NAMALWA (cell line): ENCODE data around the gene PTER.

ENCODE experiments used
- DNase-seq: peaks from one replicate; pipeline ENCODE4 v3.0.0-alpha.2; 2015; ENCODE audit warnings: low spot score

PTER gene, protein sequence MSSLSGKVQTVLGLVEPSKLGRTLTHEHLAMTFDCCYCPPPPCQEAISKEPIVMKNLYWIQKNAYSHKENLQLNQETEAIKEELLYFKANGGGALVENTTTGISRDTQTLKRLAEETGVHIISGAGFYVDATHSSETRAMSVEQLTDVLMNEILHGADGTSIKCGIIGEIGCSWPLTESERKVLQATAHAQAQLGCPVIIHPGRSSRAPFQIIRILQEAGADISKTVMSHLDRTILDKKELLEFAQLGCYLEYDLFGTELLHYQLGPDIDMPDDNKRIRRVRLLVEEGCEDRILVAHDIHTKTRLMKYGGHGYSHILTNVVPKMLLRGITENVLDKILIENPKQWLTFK

GRCh38 chr10:16436758-16437539 lies at the start of gene PTER:
PTER (plus strand) TSS chr10:16437010; CDS start chr10:16484385, 47,375 bp downstream.
- peak; percentile 95 for DNase-seq

DNA sequence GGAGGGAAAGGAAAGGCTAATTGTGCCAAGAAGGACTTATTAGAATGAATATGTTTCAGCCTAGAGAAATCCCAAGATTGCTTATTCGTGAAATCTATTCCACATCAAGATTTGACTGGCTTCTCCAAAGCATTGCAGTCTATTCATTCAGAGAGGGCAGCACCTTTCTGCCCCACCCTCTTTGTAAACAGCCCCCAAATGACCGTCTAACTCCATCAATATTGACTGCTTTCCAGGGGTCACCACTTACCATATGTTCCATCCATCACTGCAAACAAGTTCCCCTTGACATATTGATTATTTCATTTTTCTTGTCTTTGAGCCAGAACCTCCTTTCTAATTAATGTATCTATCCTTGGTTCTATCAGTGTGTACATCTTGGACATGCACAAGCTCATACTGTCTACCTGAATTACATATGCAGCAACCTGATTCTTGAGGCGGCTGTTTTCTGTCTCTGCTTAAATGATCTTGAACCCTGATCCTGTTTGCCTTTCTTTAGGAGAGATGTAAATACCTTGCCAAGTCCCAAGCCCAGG lies 44.2 kb upstream of the PTER start:
- no peak for DNase-seq

DNA sequence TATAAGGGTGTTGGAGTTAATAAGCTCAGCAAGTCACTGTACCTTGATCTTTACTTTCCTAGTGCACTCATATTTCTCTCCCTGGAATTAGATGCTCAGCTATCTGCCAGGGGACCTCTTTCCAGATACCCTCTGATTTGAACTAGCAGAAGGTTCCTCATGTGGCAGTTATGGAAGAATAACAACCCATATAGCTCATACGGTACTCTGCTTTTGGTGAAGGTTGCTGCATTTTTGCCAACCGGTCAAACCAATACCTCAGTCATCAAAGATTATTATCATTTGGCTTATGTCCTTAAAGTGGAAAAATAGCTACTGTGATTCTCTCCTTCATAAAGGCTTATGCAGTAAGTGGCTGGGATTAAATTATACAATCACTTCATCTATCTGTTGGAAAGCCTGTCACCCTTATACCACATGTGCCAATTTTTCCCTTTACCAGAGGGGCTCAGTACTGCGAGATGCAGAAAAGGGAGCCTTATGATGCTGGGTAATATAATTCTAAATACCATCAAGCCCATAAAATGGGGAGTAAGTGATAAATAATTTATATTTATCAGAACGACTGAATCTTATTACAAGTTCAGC lies 43.4 kb upstream of the PTER start:
- no peak for DNase-seq

DNA sequence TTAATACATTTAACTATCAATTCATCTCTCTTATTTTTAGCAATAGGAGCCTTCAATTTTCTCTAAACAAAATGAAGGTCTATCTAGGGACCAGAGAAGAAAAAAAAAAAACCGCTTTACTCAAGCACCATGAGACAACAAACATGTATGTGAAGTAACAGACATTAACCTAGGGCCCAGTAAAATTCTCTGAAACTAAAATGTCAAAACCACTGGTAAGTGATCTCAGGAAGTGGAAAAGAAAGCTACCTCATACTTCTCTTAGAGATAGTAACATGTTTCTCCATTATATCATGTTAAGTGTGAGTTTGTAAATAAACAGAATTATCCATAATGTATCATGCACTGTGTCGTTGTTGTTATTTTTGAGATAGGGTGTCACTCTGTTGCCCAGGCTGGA lies 35.4 kb upstream of the PTER start:
- no peak for DNase-seq

DNA sequence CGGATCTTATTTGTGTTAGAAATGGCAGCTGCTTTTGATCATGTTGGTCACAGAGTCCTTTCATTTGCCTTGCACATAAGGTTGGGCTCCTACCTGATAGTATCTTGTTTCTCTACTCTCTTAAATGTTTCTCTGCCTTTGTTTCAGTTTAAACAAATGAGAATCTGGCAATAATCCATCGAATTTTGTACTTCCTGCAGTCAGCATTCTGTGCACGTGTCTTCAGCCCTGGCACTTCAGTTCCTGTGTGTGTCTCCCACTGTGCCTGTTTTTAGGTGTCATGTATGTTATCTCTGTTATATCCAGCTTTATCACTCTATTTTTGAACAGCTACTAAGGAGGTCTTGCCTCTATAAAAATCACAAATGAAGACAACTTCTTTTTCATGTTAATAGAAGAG lies 28.4 kb upstream of the PTER start:
- DNase-seq: no peak

GRCh38 chr10:16417341-16417740 lies 19.5 kb upstream of the PTER start:
- DNase-seq: no peak

- no peak for DNase-seq
These were observed 13.2 kb upstream of the PTER start for GRCh38 chr10:16423599-16423998.

DNA sequence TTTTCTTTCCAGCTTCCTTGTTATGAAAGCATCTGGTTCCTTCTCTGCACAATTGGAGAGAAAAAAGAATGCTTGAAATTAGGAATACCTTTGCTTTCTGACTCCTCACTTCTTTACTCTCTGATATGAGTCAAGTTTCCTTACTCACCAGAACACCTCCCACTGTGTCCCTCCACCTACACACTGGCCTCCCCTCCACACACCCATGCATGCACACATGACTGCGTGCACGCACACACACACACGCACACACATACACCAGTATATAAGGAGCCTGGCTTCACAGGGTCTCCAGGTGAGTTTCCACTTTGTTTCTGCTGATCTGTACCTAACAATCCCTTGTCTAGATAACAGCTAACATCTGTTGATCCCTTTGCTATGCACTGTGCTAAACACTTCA lies 11.4 kb upstream of the PTER start:
- DNase-seq: no peak

DNA sequence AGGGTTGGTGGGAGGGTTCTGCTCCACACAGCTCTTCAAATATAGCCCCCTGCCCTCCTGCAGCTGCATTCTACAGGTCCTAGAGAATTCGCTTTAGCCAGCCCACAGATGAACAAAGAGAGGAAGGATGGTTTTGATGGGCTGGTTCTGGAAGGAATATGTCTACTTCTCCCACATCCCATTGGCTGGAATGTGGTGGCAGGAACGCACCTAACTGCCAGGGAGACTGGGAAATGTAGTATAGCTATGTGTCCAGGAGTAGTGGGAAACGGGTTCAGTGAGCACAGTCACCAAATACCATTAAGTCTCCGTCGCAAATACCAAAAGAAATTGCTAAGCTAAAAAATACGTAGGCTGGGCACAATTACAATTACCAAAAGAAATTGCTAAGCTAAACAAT lies 7.3 kb upstream of the PTER start:
- no peak for DNase-seq

- no peak for DNase-seq
These were observed 448 bp upstream of the PTER start for GRCh38 chr10:16436367-16436757.

- DNase-seq: no peak
These were observed 707 bp downstream of the PTER start for GRCh38 chr10:16437540-16437894.

GRCh38 chr10:16439295-16439694 lies 2.5 kb downstream of the PTER start:
- DNase-seq: no peak

DNA sequence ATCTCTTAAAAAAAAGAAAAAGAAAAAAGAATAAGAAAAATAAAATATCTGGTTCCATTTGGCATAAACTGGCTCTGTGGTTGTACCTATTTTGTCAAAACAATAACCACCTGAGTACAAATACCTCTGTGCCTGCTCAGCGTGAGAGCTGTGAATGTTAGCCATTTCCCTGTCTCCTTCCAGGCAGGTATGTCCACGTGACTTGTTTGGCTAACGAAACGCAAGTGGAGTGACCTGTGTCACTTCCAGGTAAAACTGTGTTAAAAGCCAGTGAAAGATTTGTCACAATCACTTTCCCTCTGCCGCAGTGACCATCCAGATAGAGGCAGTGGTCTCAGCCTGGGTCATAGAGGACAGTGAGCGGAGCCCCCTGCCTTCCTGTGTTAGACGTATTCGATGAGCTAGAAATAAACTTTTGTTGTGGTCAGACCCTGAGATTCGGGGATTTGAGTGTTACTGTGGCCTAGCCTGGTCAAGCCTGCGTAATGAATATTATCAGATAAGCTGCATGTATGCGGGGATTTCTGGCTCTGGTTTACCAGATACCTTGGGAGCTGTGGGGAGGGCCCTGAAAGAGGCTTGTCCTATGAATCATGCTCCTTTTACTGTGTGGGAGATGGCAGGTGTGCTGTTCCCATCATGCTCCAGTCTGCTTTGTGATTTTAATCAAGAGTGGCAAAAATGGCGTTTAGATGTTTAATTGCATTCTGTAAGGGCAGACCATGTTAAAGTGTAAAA lies 3.8 kb downstream of the PTER start:
- DNase-seq: no peak

- no peak for DNase-seq
These were observed 4.5 kb downstream of the PTER start for GRCh38 chr10:16441173-16441840.

DNA sequence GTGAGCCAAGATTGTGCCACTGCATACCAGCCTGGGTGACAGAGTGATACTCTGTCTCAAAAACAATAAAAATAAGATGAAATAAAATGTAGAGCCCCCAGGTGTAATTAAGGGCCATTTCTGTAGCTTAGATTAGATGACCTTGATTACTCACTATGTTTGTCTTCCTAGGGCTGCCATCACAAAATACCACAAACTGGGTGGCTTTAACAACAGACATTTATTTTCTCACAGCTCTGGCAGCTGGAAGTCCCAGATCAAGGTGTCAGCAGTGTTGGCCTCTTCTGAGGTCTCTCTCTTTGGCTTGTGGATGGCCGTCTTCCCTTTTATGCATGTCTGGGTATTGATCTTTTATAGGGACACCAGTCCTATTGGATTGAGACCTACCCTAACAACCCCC lies 6.1 kb downstream of the PTER start:
- DNase-seq: no peak

- DNase-seq: no peak
These were observed 9.1 kb downstream of the PTER start for GRCh38 chr10:16445770-16446469.

DNA sequence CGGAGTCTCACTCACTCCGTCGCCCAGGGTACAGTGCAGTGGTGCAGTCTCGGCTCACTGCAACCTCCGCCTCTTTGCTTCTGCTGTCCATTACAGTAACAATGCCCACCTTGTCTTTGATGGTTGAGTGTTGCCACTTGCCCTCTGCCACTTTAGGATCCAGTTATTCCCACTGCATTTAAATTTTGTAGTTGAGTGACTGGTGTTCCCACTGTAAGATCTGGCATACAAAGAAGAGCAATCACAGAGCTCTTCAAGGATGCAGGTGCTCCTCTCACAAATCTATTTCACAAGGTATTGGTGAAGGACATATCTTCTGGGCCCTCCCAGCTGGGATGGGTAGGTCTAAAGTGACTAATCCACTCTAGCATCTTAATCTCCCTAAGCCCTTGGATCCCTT lies 12.6 kb downstream of the PTER start:
- no peak for DNase-seq

- no peak for DNase-seq
These were observed 21.6 kb downstream of the PTER start for GRCh38 chr10:16458166-16458955.

GRCh38 chr10:16459423-16459939 lies 22.7 kb downstream of the PTER start:
- no peak for DNase-seq

DNA sequence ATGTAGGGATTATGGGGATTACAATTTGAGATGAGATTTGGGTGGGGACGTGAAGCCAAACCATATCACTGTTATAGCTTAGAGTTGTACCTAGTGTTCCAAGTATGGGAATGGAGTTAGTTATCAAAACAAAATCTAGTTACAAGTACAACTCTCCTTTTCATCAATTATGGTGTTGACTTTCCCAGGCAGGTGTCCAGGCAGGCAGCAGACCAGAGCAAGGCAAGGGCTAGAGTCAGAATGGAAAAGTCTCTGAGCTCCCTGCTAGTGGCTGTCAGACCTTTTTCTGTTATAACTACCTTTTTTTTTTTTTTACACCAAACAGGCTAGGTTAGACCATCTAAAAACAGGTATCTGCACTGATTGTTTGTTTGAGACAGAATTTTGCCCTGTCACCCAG lies 29.2 kb downstream of the PTER start:
- no peak for DNase-seq
